Neural cell (in vitro differentiated cells): ENCODE results near the gene EGFL8. TPM values are rescaled to one million over a fixed set of nuclear protein-coding genes. Genes with fewer than 3 reads are reported as not detected.
"Not testable (repeated sequence)": the region's sequence is repeated elsewhere in the genome, so short reads cannot be mapped to it uniquely, and the experiment has no call there.

ENCODE experiments used
- H2AFZ ChIP-seq: fragments of 200-600, 300-800 bp; sonication (generic), shearing (Covaris generic); 2 replicates; pipeline ENCODE4 v1.6.0; 2014; ENCODE audit warnings: low read depth, mild to moderate bottlenecking, antibody characterized with exemption, low read length, moderate library complexity
- H3F3A ChIP-seq: fragments of 200-600 bp; shearing (Covaris generic); 2 replicates; pipeline ENCODE4 v1.6.1; 2016; ENCODE audit warnings: mild to moderate bottlenecking, moderate library complexity, mixed read lengths, antibody characterized with exemption, low read length; ENCODE audit not compliant: insufficient read depth, poor library complexity, severe bottlenecking
- H3K27ac ChIP-seq: fragments of 200-600, 300-800 bp; sonication (generic), shearing (Covaris generic); 2 replicates; pipeline ENCODE4 v1.5.1; 2014; ENCODE audit warnings: mild to moderate bottlenecking, low read length, moderate library complexity
- H3K27me3 ChIP-seq: fragments of 300-800, 200-600 bp; sonication (generic), shearing (Covaris generic); 2 replicates; pipeline ENCODE4 v1.6.0; 2014; ENCODE audit warnings: mild to moderate bottlenecking, low read depth, low read length, moderate library complexity; ENCODE audit not compliant: insufficient read depth
- H3K36me3 ChIP-seq: fragments of 300-800, 200-600 bp; sonication (generic), shearing (Covaris generic); 2 replicates; pipeline ENCODE4 v1.5.1; 2014; ENCODE audit warnings: mild to moderate bottlenecking, antibody characterized with exemption, low read length, moderate library complexity; ENCODE audit not compliant: insufficient read depth
- H3K4me2 ChIP-seq: fragments of 300-800, 200-600 bp; sonication (generic), shearing (Covaris generic); 2 replicates; pipeline ENCODE4 v1.6.0; 2014; ENCODE audit warnings: mild to moderate bottlenecking, low read length
- H3K4me3 ChIP-seq: fragments of 300-800, 200-600 bp; sonication (generic), shearing (Covaris generic); 2 replicates; pipeline ENCODE4 v1.5.1; 2014; ENCODE audit warnings: mild to moderate bottlenecking, low read length, moderate library complexity
- H3K79me2 ChIP-seq: fragments of 200-600 bp; shearing (Covaris generic); replicated peaks from 2 replicates; pipeline ENCODE4 v1.6.0; 2014; ENCODE audit warnings: mild to moderate bottlenecking, low read length, moderate library complexity; ENCODE audit not compliant: insufficient read depth
- H3K9ac ChIP-seq: fragments of 300-800, 200-600 bp; sonication (generic), shearing (Covaris generic); 2 replicates; pipeline ENCODE4 v1.6.1; 2016; ENCODE audit warnings: mild to moderate bottlenecking, low read length, mixed read lengths
- H3K9me2 ChIP-seq: fragments of 200-600 bp; shearing (Covaris generic); 2 replicates; pipeline ENCODE4 v1.6.1; 2016; ENCODE audit warnings: mild to moderate bottlenecking, low read length, mixed read lengths; ENCODE audit not compliant: insufficient read depth
- H3K9me3 ChIP-seq: fragments of 200-600, 300-800 bp; sonication (generic), shearing (Covaris generic); 2 replicates; pipeline ENCODE4 v1.6.1; 2016; ENCODE audit warnings: mild to moderate bottlenecking, mixed run types, low read length, moderate library complexity, mixed read lengths
- H4K20me1 ChIP-seq: fragments of 200-600 bp; shearing (Covaris generic); 2 replicates; pipeline ENCODE4 v1.6.1; 2016; ENCODE audit warnings: mild to moderate bottlenecking, mixed run types; ENCODE audit not compliant: insufficient read depth
- EP300 ChIP-seq: fragments of 450-650 bp; conservative IDR thresholded peaks from 2 replicates; pipeline ENCODE4 v1.6.1; 2014; ENCODE audit warnings: antibody characterized with exemption, mild to moderate bottlenecking, moderate library complexity; ENCODE audit not compliant: poor library complexity, severe bottlenecking
- EZH2 ChIP-seq: fragments of 200-600, 300-800 bp; shearing (Covaris generic), sonication (generic); IDR thresholded peaks from 2 replicates; pipeline ENCODE4 v1.6.1; 2014; ENCODE audit warnings: antibody characterized with exemption, low read length, borderline replicate concordance, mild to moderate bottlenecking; ENCODE audit not compliant: insufficient read depth, poor library complexity, severe bottlenecking
- MXI1 ChIP-seq: fragments of 450-650 bp; conservative IDR thresholded peaks from 2 replicates; pipeline ENCODE4 v1.6.1; 2014; ENCODE audit warnings: antibody characterized with exemption, mild to moderate bottlenecking; ENCODE audit not compliant: poor library complexity, severe bottlenecking
- POLR2AphosphoS5 ChIP-seq: IDR thresholded peaks from 2 replicates; pipeline ENCODE4 v1.6.1; 2012
- RAD21 ChIP-seq: fragments of 450-650 bp; conservative IDR thresholded peaks from 2 replicates; pipeline ENCODE4 v1.6.1; 2014; ENCODE audit warnings: antibody characterized with exemption, mild to moderate bottlenecking, moderate library complexity
- SMC3 ChIP-seq: fragments of 450-650 bp; conservative IDR thresholded peaks from 2 replicates; pipeline ENCODE4 v1.6.1; 2014; ENCODE audit warnings: antibody characterized with exemption, mild to moderate bottlenecking, moderate library complexity; ENCODE audit not compliant: poor library complexity
- TAF1 ChIP-seq: IDR thresholded peaks from 2 replicates; pipeline ENCODE4 v1.6.1; 2012; ENCODE audit warnings: low read depth
- polyA plus RNA-seq: library from polyadenylated mRNA; depleted of rRNA; stranded (reverse); fragments of >200 nt; gene quantifications from 2 replicates; pipeline ENCODE4 v1.2.3, GENCODE V29; 2014
- TF ChIP-seq, protein P1 (sequence below): IDR thresholded peaks from 2 replicates; pipeline ENCODE4 v1.6.1; 2012; ENCODE audit warnings: borderline replicate concordance
- TF ChIP-seq, protein P2 (sequence below): fragments of 450-650 bp; IDR thresholded peaks from 2 replicates; pipeline ENCODE4 v1.5.1; 2014; ENCODE audit warnings: antibody characterized with exemption, mild to moderate bottlenecking, moderate library complexity; ENCODE audit not compliant: poor library complexity, severe bottlenecking

The EGFL8 gene
- polyA plus RNA-seq, 1 donor from 2014 or later, result 22.4 TPM

GRCh38 chr6:32140420-32141046 lies 23.9 kb upstream of the EGFL8 start:
- no peaks in the 10 kb centered on the region for H3K36me3 ChIP-seq
- H3F3A ChIP-seq, result no peaks in the 10 kb centered on the region
- H2AFZ ChIP-seq, result no peak overlapping the region
- no peak for TF ChIP-seq MXI1
- no peak for TF ChIP-seq TAF1
- no peak for TF ChIP-seq SMC3
- no peak for TF ChIP-seq EP300
- TF ChIP-seq, protein P1, sequence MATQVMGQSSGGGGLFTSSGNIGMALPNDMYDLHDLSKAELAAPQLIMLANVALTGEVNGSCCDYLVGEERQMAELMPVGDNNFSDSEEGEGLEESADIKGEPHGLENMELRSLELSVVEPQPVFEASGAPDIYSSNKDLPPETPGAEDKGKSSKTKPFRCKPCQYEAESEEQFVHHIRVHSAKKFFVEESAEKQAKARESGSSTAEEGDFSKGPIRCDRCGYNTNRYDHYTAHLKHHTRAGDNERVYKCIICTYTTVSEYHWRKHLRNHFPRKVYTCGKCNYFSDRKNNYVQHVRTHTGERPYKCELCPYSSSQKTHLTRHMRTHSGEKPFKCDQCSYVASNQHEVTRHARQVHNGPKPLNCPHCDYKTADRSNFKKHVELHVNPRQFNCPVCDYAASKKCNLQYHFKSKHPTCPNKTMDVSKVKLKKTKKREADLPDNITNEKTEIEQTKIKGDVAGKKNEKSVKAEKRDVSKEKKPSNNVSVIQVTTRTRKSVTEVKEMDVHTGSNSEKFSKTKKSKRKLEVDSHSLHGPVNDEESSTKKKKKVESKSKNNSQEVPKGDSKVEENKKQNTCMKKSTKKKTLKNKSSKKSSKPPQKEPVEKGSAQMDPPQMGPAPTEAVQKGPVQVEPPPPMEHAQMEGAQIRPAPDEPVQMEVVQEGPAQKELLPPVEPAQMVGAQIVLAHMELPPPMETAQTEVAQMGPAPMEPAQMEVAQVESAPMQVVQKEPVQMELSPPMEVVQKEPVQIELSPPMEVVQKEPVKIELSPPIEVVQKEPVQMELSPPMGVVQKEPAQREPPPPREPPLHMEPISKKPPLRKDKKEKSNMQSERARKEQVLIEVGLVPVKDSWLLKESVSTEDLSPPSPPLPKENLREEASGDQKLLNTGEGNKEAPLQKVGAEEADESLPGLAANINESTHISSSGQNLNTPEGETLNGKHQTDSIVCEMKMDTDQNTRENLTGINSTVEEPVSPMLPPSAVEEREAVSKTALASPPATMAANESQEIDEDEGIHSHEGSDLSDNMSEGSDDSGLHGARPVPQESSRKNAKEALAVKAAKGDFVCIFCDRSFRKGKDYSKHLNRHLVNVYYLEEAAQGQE, result no peak
- TF ChIP-seq, protein P2, sequence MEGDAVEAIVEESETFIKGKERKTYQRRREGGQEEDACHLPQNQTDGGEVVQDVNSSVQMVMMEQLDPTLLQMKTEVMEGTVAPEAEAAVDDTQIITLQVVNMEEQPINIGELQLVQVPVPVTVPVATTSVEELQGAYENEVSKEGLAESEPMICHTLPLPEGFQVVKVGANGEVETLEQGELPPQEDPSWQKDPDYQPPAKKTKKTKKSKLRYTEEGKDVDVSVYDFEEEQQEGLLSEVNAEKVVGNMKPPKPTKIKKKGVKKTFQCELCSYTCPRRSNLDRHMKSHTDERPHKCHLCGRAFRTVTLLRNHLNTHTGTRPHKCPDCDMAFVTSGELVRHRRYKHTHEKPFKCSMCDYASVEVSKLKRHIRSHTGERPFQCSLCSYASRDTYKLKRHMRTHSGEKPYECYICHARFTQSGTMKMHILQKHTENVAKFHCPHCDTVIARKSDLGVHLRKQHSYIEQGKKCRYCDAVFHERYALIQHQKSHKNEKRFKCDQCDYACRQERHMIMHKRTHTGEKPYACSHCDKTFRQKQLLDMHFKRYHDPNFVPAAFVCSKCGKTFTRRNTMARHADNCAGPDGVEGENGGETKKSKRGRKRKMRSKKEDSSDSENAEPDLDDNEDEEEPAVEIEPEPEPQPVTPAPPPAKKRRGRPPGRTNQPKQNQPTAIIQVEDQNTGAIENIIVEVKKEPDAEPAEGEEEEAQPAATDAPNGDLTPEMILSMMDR, result no peak
- TF ChIP-seq POLR2AphosphoS5, result no peak
- no peak for TF ChIP-seq RAD21
- TF ChIP-seq EZH2, result no peak
- no peaks in the 10 kb centered on the region for H3K9me2 ChIP-seq
- H3K9ac ChIP-seq, result no peak overlapping the region
- H3K9me3 ChIP-seq, result no peaks in the 10 kb centered on the region
- no peak overlapping the region for H3K4me2 ChIP-seq
- H3K79me2 ChIP-seq, result no peaks in the 10 kb centered on the region
- H3K27ac ChIP-seq, result no peak overlapping the region
- H4K20me1 ChIP-seq, result no peaks in the 10 kb centered on the region
- H3K4me3 ChIP-seq, result no peak overlapping the region
- no peaks in the 10 kb centered on the region for H3K27me3 ChIP-seq

- H3K4me2 ChIP-seq, H3F3A ChIP-seq, H3K9ac ChIP-seq, H3K4me3 ChIP-seq, H3K36me3 ChIP-seq, H3K9me2 ChIP-seq, H3K79me2 ChIP-seq, H3K27ac ChIP-seq, H4K20me1 ChIP-seq, H2AFZ ChIP-seq, H3K9me3 ChIP-seq: not testable (repeated sequence)
- H3K27me3 ChIP-seq, result peaks cover 15% of the 10 kb centered on the region
These were observed 20.2 kb upstream of the EGFL8 start for GRCh38 chr6:32144238-32144637.

GRCh38 chr6:32146287-32146686 lies 18.1 kb upstream of the EGFL8 start:
- Histone ChIP-seq H3K4me3 (no peak overlapping the region), H3F3A (no peaks in the 10 kb centered on the region), H3K9me2 (no peaks in the 10 kb centered on the region), H3K9ac (no peak overlapping the region), H2AFZ (no peak overlapping the region), H4K20me1 (no peaks in the 10 kb centered on the region), H3K4me2 (no peak overlapping the region), H3K79me2 (no peaks in the 10 kb centered on the region), H3K27ac (no peak overlapping the region), H3K27me3 (peaks cover 36% of the 10 kb centered on the region), H3K9me3 (no peaks in the 10 kb centered on the region), H3K36me3 (no peaks in the 10 kb centered on the region)
- TF ChIP-seq SMC3 (no peak), POLR2AphosphoS5 (no peak), TAF1 (no peak), MXI1 (no peak), EP300 (no peak), EZH2 (no peak), RAD21 (no peak)
- TF ChIP-seq, protein P2, result no peak
- TF ChIP-seq, protein P1, result no peak
